Activated naive CD4-positive, alpha-beta T cell treated with anti-CD3 and anti-CD28 coated beads, Interleukin-2, amount 10 ng/mL, durations not matched to agents 7 days and 5 days (primary cell): Measurements from ENCODE around the gene UBE2I.

Experiments
- CTCF ChIA-PET: fragments of 350-600 bp; sonication (Branson Sonifier 250); formaldehyde crosslinking; loops from one replicate; lab custom pipeline; 2021; ENCODE audit warnings: antibody characterized with exemption; lab: Charles Lee
- DNase-seq: peaks from one replicate; pipeline ENCODE4 v3.0.0-alpha.2; 2020
- H3K27ac Mint-ChIP-seq: one replicate; pipeline ENCODE4 v1.8.0; 2021; ENCODE audit warnings: mild to moderate bottlenecking, moderate library complexity, mixed read lengths
- H3K27me3 Mint-ChIP-seq: one replicate; pipeline ENCODE4 v1.8.0; 2021; ENCODE audit warnings: mild to moderate bottlenecking, mixed read lengths
- H3K36me3 Mint-ChIP-seq: one replicate; pipeline ENCODE4 v1.8.0; 2021; ENCODE audit warnings: mixed read lengths
- H3K4me1 Mint-ChIP-seq: one replicate; pipeline ENCODE4 v1.8.0; 2021; ENCODE audit warnings: mixed read lengths
- H3K4me3 Mint-ChIP-seq: one replicate; pipeline ENCODE4 v1.8.0; 2021; ENCODE audit warnings: mild to moderate bottlenecking, moderate library complexity, mixed read lengths
- H3K9me3 Mint-ChIP-seq: one replicate; pipeline ENCODE4 v1.8.0; 2021; ENCODE audit warnings: mixed read lengths

The UBE2I gene

GRCh38 chr16:1364510-1364909, 55.1 kb downstream of the UBE2I start:
- Mint-ChIP-seq H3K27ac (no peak overlapping the region), H3K4me1 (peaks cover 2% of the 10 kb centered on the region), H3K36me3 (peaks cover 8% of the 10 kb centered on the region), H3K27me3 (no peaks in the 10 kb centered on the region), H3K4me3 (no peak overlapping the region), H3K9me3 (no peaks in the 10 kb centered on the region)
- CTCF ChIA-PET, result interaction anchor here (0.9 to 2.5 kb wide), 9 partner anchors 15 to 359 kb away, joined by 3 to 14 read pairs (median 4); partner anchors contain the start of gene MAPK8IP3
- no peak for DNase-seq

GRCh38 chr16:1366060-1366711, 56.8 kb downstream of the UBE2I start:
- H3K27ac Mint-ChIP-seq, result no peak overlapping the region
- no peak overlapping the region for H3K4me3 Mint-ChIP-seq
- no peak for DNase-seq
- no peaks in the 10 kb centered on the region for H3K27me3 Mint-ChIP-seq
- peaks cover 2% of the 10 kb centered on the region for H3K4me1 Mint-ChIP-seq
- peaks cover 8% of the 10 kb centered on the region for H3K36me3 Mint-ChIP-seq
- CTCF ChIA-PET, result interaction anchor here (1.3 kb wide), 1 partner anchor 23 kb away, joined by 3 read pairs; no protein-coding TSS in a partner anchor
- no peaks in the 10 kb centered on the region for H3K9me3 Mint-ChIP-seq

GRCh38 chr16:1366712-1367299, 57.4 kb downstream of the UBE2I start:
- no peaks in the 10 kb centered on the region for H3K27me3 Mint-ChIP-seq
- H3K9me3 Mint-ChIP-seq, result no peaks in the 10 kb centered on the region
- CTCF ChIA-PET, result no interaction called here
- no peak overlapping the region for H3K4me3 Mint-ChIP-seq
- DNase-seq, result no peak
- peaks cover 8% of the 10 kb centered on the region for H3K36me3 Mint-ChIP-seq
- no peak overlapping the region for H3K27ac Mint-ChIP-seq
- H3K4me1 Mint-ChIP-seq, result peaks cover 2% of the 10 kb centered on the region

- H3K27me3 Mint-ChIP-seq, result no peaks in the 10 kb centered on the region
- CTCF ChIA-PET, result no interaction called here
- H3K9me3 Mint-ChIP-seq, result no peaks in the 10 kb centered on the region
- H3K36me3 Mint-ChIP-seq, result peaks cover 8% of the 10 kb centered on the region
- H3K27ac Mint-ChIP-seq, result no peak overlapping the region
- peaks cover 2% of the 10 kb centered on the region for H3K4me1 Mint-ChIP-seq
- H3K4me3 Mint-ChIP-seq, result no peak overlapping the region
- DNase-seq, result no peak
Observed at GRCh38 chr16:1367486-1368174, 58.2 kb downstream of the UBE2I start.

GRCh38 chr16:1371054-1371978, 61.9 kb downstream of the UBE2I start:
- no peak overlapping the region for H3K4me3 Mint-ChIP-seq
- CTCF ChIA-PET, result no interaction called here
- H3K27me3 Mint-ChIP-seq, result no peaks in the 10 kb centered on the region
- no peaks in the 10 kb centered on the region for H3K9me3 Mint-ChIP-seq
- no peak for DNase-seq
- H3K27ac Mint-ChIP-seq, result no peak overlapping the region
- no peaks in the 10 kb centered on the region for H3K4me1 Mint-ChIP-seq
- peaks cover 3% of the 10 kb centered on the region for H3K36me3 Mint-ChIP-seq

GRCh38 chr16:1372292-1372950, 63.0 kb downstream of the UBE2I start:
- H3K9me3 Mint-ChIP-seq, result no peaks in the 10 kb centered on the region
- H3K27me3 Mint-ChIP-seq, result no peaks in the 10 kb centered on the region
- H3K4me1 Mint-ChIP-seq, result no peaks in the 10 kb centered on the region
- CTCF ChIA-PET, result no interaction called here
- peaks cover 5% of the 10 kb centered on the region for H3K36me3 Mint-ChIP-seq
- no peak for DNase-seq
- H3K4me3 Mint-ChIP-seq, result no peak overlapping the region
- no peak overlapping the region for H3K27ac Mint-ChIP-seq

GRCh38 chr16:1374418-1375297, 65.2 kb downstream of the UBE2I start:
- Mint-ChIP-seq H3K4me3 (no peak overlapping the region), H3K27ac (no peak overlapping the region), H3K36me3 (peaks cover 5% of the 10 kb centered on the region), H3K4me1 (peaks cover 14% of the 10 kb centered on the region), H3K9me3 (no peaks in the 10 kb centered on the region), H3K27me3 (no peaks in the 10 kb centered on the region)
- CTCF ChIA-PET, result no interaction called here
- no peak for DNase-seq

- no peak overlapping the region for H3K4me3 Mint-ChIP-seq
- peaks cover 5% of the 10 kb centered on the region for H3K36me3 Mint-ChIP-seq
- no peak for DNase-seq
- CTCF ChIA-PET, result no interaction called here
- H3K27me3 Mint-ChIP-seq, result no peaks in the 10 kb centered on the region
- peaks cover 18% of the 10 kb centered on the region for H3K4me1 Mint-ChIP-seq
- no peak overlapping the region for H3K27ac Mint-ChIP-seq
- no peaks in the 10 kb centered on the region for H3K9me3 Mint-ChIP-seq
Observed at GRCh38 chr16:1375298-1375640, 65.8 kb downstream of the UBE2I start.

GRCh38 chr16:1375741-1376410, 66.4 kb downstream of the UBE2I start:
- DNase-seq, result no peak
- Mint-ChIP-seq H3K9me3 (no peaks in the 10 kb centered on the region), H3K4me1 (peaks cover 19% of the 10 kb centered on the region), H3K36me3 (peaks cover 5% of the 10 kb centered on the region), H3K4me3 (no peak overlapping the region), H3K27ac (peak overlapping the region; percentile 33), H3K27me3 (no peaks in the 10 kb centered on the region)
- CTCF ChIA-PET, result no interaction called here
